HG02678 (cell line): ENCODE measurements around the gene SUMO4.
A peak's percentile ranks its signal among the peaks of the same experiment; 100 is the strongest.
"Not testable (repeated sequence)": the region's sequence is repeated elsewhere in the genome, so short reads cannot be mapped to it uniquely, and the experiment has no call there.

Experiments
- ATAC-seq: cut with Tn5 transposase; IDR thresholded peaks from one replicate; pipeline ENCODE4 v1.9.1; 2021; ENCODE audit warnings: mild to moderate bottlenecking, moderate library complexity; ENCODE audit not compliant: unreplicated experiment

The SUMO4 gene

DNA sequence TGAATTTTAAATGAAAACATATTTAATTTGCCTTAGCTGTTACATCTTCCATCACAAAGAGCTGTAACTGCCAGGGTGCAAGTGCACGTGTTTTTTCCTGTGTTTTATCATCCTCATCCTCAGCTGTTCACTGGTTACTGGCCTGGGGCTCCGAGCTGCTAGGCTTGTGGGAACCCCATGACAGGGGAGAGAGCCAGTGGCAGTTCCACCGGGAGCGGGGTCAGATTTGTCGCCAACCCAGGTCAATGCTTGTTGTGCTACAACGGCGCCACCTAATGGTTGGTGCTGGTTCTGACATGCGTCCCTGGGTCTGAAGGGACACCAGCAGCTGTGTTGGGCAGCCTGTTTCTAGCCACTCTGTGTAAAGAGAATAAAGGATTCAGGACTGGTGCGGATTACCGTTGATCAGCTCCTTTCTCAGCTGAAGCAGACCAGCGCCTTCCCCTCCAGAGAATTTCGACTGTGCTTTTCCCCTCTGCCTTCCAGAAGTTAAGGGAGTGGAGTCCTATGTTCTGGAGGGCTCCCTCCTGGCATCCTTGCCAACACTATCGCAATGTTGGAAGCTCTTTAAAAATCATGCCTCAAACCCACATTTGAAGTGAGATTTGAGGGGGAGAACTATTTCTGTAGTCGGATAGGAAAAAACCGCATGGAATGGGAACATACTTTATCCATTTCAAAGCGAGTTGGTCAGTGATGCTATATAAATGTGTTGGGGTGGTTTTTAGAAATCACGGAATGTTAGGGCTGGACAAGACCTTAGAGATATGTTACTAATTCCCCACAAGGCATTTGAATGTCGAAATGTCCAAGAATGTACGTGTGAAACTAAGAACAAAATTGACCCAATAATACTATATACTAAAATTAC lies 32.1 kb downstream of the SUMO4 start:
- peak; percentile 87 for ATAC-seq

GRCh38 chr6:149433405-149433804 lies 33.3 kb downstream of the SUMO4 start:
- no peak for ATAC-seq

GRCh38 chr6:149433881-149434280 lies 33.8 kb downstream of the SUMO4 start:
- ATAC-seq = no peak

GRCh38 chr6:149435919-149436586 lies 36.0 kb downstream of the SUMO4 start:
- ATAC-seq = no peak

DNA sequence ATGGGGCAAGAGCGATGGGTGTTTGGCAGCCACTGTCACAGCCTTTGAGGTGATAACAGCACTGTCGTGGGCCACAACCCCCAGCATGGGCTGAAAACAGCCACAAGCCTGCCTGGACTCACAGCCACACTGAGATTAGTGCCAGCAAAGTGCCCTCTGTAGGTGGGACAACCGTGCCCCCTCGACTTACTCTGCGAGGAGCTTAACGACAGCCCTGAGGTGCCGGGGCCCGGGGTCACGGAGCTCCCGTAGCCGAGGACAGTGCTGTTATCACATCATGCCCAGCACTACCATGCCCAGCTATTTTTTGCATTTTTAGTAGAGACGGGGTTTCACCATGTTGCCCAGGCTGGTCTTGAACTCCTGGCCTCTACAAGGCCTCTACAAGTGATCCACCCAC lies 36.6 kb downstream of the SUMO4 start:
- no peak for ATAC-seq

GRCh38 chr6:149437212-149437611 lies 37.1 kb downstream of the SUMO4 start:
- no peak for ATAC-seq

GRCh38 chr6:149438855-149439254 lies 38.8 kb downstream of the SUMO4 start:
- no peak for ATAC-seq

- ATAC-seq = no peak
Measured at GRCh38 chr6:149439626-149440025, 39.6 kb downstream of the SUMO4 start.

DNA sequence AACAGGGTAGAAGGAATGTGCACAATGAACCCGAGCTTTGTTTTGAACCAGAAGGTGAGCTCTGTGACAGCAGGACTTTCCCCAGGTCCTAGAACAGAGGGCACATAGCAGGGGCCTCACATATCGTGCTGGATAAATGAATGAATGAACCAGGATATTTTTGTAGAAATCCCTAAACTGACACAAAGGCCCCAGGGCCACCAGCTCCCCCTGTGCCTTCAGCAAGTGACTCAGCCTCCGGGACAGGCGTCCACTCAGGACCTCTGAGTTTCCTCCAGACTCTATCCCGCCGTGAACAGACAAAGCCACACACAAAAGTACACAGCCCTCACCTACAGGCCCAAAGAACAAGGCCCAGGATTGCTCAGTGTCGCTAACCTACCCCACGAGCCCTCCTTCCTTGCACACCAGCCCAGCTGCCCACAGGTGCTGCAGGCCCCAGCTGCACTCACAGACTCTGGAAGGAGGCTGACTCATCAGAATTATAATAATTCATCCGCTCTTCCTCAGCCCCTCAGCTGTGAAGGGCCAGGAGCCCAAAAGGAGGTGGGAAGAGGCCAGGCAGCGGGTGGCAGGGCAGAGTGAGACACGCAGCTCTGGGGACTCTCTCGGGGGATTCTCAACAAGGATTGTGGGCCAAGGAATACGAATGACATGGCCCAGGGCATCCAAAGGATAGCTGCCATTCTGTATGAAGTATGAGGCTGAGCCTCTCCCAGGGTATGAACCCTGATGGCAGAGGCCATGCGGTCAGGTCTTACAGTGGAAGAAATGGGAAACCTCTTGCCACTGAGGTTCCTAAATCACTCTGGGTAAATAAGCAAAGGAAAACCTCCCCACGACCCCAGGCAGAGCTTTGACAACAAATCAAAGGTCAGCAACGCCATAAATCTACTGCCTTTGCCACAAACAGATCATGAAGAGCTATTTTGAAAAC lies 40.9 kb downstream of the SUMO4 start:
- no peak for ATAC-seq

- no peak for ATAC-seq
Measured at GRCh38 chr6:149441740-149442139, 41.7 kb downstream of the SUMO4 start.

- ATAC-seq = no peak
Measured at GRCh38 chr6:149443411-149444181, 43.5 kb downstream of the SUMO4 start.

DNA sequence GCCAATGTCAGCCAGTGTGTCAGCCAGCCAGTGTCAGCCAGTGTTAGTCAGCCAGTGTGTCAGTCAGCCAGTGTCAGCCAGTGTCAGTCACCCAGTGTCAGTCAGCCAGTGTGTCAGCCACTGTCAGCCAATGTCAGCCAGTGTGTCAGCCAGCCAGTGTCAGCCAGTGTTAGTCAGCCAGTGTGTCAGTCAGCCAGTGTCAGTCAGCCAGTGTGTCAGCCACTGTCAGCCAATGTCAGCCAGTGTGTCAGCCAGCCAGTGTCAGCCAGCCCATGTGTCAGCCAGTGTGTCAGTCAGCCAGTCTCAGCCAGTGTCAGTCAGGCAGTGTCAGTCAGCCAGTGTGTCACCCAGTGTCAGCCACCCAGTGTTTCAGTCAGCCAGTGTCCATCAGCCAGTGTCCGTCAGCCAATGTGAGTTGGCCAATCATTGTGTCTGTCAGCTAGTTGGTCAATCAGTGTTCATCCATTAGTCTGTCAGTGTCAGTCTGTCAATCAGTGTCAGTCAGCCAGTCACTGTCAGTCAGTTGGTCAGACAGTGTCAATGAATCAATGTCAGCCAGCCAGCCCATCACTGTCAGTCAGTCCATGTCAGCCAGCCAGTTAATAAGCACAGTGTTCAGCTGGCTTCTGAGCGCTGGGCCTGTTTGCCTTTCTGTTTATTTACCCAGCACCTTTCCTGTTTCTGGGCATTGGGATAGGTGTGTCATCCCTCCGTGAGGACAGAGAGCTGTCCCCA lies 44.5 kb downstream of the SUMO4 start:
- not testable (repeated sequence) for ATAC-seq

DNA sequence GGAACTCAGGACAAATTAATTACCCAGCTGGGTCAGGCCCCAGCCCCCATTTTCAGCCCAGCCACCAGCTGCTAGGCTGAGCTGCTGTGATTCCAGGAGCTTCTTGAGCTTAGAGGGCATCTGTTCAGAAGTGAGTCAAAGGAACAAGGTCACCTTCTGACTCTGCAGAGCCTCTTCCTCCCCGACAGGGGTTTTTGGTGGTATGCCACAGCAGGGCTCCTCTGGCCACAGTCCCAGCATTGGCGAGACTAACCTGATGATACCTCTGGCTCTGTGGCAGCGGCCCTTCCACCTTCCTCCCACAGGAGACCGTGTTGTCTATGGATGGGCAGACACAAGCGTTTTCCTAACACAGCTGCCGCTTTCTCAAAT lies 45.0 kb downstream of the SUMO4 start:
- ATAC-seq = no peak

- ATAC-seq = no peak
Measured at GRCh38 chr6:149445573-149445972, 45.5 kb downstream of the SUMO4 start.

GRCh38 chr6:149446791-149447376 lies 46.8 kb downstream of the SUMO4 start:
- ATAC-seq = no peak

- ATAC-seq = no peak
Measured at GRCh38 chr6:149448821-149449453, 48.9 kb downstream of the SUMO4 start.

GRCh38 chr6:149449831-149450678 lies 50.0 kb downstream of the SUMO4 start:
- no peak for ATAC-seq
